WTC11 (cell line): ENCODE measurements around the gene CXXC1.

ENCODE experiments used
- AFF4 ChIP-seq: sonication (generic); formaldehyde crosslinking; IDR thresholded peaks from 2 replicates; pipeline ENCODE4 v1.8.1; 2023; ENCODE audit warnings: mild to moderate bottlenecking, missing genetic modification reagents, borderline replicate concordance
- ARID4B ChIP-seq: sonication (generic); formaldehyde crosslinking; IDR thresholded peaks from 2 replicates; pipeline ENCODE4 v1.8.0; 2023; ENCODE audit warnings: missing genetic modification reagents, mild to moderate bottlenecking, borderline replicate concordance
- ATF2 ChIP-seq: sonication (generic); formaldehyde crosslinking; IDR thresholded peaks from 2 replicates; pipeline ENCODE4 v1.8.1; 2022; ENCODE audit warnings: low read depth, missing genetic modification reagents, borderline replicate concordance
- CTCF ChIP-seq: fragments of 200-600 bp; IDR thresholded peaks from 2 replicates; pipeline ENCODE4 v1.8.0; 2022; ENCODE audit warnings: antibody characterized with exemption
- E2F4 ChIP-seq: sonication (generic); formaldehyde crosslinking; IDR thresholded peaks from 2 replicates; pipeline ENCODE4 v1.8.1; 2022; ENCODE audit warnings: low read depth, mild to moderate bottlenecking, moderate library complexity, missing genetic modification reagents, borderline replicate concordance
- ESRRA ChIP-seq: sonication (generic); formaldehyde crosslinking; IDR thresholded peaks from 2 replicates; pipeline ENCODE4 v1.8.1; 2022; ENCODE audit warnings: mild to moderate bottlenecking, missing genetic modification reagents, borderline replicate concordance
- MAX ChIP-seq: sonication (generic); formaldehyde crosslinking; IDR thresholded peaks from 2 replicates; pipeline ENCODE4 v1.8.0; 2022; ENCODE audit warnings: mild to moderate bottlenecking, missing genetic modification reagents
- PRDM15 ChIP-seq: sonication (generic); formaldehyde crosslinking; IDR thresholded peaks from 2 replicates; pipeline ENCODE4 v1.8.0; 2022; ENCODE audit warnings: missing genetic modification reagents
- SP1 ChIP-seq: sonication (generic); formaldehyde crosslinking; conservative IDR thresholded peaks from 2 replicates; pipeline ENCODE4 v1.8.1; 2022; ENCODE audit warnings: missing genetic modification reagents
- USF2 ChIP-seq: sonication (generic); formaldehyde crosslinking; IDR thresholded peaks from 2 replicates; pipeline ENCODE4 v1.8.1; 2023; ENCODE audit warnings: mild to moderate bottlenecking, missing genetic modification reagents, moderate library complexity
- ZNF232 ChIP-seq: sonication (generic); formaldehyde crosslinking; IDR thresholded peaks from 2 replicates; pipeline ENCODE4 v1.8.0; 2022; ENCODE audit warnings: mild to moderate bottlenecking, missing genetic modification reagents
- ZNF532 ChIP-seq: fragments of 250-450 bp; sonication (Bioruptor Pico); IDR thresholded peaks from 2 replicates; pipeline ENCODE4 v1.9.0; 2021; ENCODE audit warnings: mild to moderate bottlenecking, borderline replicate concordance

- TF ChIP-seq ESRRA (CRISPR knock-in tag) = no peak
- TF ChIP-seq USF2 (CRISPR knock-in tag) = no peak
- no peak for TF ChIP-seq CTCF
- TF ChIP-seq PRDM15 (CRISPR knock-in tag) = no peak
- TF ChIP-seq SP1 (CRISPR knock-in tag) = no peak
- no peak for TF ChIP-seq E2F4 (CRISPR knock-in tag)
- TF ChIP-seq ZNF532 = no peak
- TF ChIP-seq MAX (CRISPR knock-in tag) = no peak
- TF ChIP-seq AFF4 (CRISPR knock-in tag) = no peak
- no peak for TF ChIP-seq ATF2 (CRISPR knock-in tag)
- no peak for TF ChIP-seq ZNF232 (CRISPR knock-in tag)
- TF ChIP-seq ARID4B = no peak
Observed at GRCh38 chr18:50285631-50286321, 1.7 kb downstream of the CXXC1 start.
